Measurements from ENCODE around the gene NCLN.

DNA sequence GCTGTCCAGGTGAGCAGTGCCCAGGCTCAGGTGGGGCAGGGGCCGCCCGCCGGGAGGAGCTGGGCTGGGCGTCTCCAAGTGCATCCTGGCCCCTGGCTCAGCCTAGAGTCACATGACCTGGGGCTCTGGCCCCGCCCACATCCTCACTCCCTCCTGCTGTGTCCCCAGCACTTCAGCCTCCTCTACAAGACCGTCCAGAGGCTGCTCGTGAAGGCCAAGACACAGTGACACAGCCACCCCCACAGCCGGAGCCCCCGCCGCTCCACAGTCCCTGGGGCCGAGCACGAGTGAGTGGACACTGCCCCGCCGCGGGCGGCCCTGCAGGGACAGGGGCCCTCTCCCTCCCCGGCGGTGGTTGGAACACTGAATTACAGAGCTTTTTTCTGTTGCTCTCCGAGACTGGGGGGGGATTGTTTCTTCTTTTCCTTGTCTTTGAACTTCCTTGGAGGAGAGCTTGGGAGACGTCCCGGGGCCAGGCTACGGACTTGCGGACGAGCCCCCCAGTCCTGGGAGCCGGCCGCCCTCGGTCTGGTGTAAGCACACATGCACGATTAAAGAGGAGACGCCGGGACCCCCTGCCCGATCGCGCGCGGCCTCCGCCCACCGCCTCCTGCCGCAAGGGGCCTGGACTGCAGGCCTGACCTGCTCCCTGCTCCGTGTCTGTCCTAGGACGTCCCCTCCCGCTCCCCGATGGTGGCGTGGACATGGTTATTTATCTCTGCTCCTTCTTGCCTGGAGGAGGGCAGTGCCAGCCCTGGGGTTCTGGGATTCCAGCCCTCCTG is 21.9 kb downstream of the NCLN start:
- TF ChIP-seq, protein P1, sequence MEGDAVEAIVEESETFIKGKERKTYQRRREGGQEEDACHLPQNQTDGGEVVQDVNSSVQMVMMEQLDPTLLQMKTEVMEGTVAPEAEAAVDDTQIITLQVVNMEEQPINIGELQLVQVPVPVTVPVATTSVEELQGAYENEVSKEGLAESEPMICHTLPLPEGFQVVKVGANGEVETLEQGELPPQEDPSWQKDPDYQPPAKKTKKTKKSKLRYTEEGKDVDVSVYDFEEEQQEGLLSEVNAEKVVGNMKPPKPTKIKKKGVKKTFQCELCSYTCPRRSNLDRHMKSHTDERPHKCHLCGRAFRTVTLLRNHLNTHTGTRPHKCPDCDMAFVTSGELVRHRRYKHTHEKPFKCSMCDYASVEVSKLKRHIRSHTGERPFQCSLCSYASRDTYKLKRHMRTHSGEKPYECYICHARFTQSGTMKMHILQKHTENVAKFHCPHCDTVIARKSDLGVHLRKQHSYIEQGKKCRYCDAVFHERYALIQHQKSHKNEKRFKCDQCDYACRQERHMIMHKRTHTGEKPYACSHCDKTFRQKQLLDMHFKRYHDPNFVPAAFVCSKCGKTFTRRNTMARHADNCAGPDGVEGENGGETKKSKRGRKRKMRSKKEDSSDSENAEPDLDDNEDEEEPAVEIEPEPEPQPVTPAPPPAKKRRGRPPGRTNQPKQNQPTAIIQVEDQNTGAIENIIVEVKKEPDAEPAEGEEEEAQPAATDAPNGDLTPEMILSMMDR (IDR thresholded peaks at IDR 0.05) = no peak
- TF ChIP-seq POLR2A (IDR thresholded peaks at IDR 0.05) = no peak
- TF ChIP-seq EP300 (IDR thresholded peaks at IDR 0.05) = no peak
